Measurements from ENCODE around the gene SLC38A7. TPM values are rescaled to one million over a fixed set of nuclear protein-coding genes. Genes with fewer than 3 reads are reported as not detected.

Gene SLC38A7
- total RNA-seq, 2 experiments from 2014 or later: 5.1 to 6.0 TPM

DNA sequence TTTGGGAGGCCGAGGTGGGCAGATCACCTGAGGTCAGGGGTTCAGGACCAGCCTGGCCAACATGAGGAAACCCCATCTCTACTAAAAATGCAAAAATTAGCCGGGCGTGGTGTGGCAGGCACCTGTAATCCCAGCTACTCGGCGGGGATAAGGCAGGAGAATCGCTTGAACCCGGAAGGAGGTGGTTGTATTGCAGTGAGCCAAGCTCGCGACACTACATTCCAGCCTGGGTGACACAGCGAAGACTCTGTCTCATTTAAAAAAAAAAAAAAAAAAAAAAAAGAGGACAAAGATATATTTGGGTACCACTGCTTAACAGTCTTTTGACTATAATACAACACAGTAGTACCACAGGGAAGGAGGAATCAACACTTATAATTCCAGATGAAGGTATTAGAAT lies 64.2 kb downstream of the SLC38A7 start:
- no peak overlapping the region for H3K4me3 Mint-ChIP-seq
- intact Hi-C loops (cut with micrococcal nuclease): no loop called here
- H3K27me3 Mint-ChIP-seq: no peaks in the 10 kb centered on the region
- POLR2A ChIA-PET: no interaction called here
- TF ChIP-seq, protein P1, sequence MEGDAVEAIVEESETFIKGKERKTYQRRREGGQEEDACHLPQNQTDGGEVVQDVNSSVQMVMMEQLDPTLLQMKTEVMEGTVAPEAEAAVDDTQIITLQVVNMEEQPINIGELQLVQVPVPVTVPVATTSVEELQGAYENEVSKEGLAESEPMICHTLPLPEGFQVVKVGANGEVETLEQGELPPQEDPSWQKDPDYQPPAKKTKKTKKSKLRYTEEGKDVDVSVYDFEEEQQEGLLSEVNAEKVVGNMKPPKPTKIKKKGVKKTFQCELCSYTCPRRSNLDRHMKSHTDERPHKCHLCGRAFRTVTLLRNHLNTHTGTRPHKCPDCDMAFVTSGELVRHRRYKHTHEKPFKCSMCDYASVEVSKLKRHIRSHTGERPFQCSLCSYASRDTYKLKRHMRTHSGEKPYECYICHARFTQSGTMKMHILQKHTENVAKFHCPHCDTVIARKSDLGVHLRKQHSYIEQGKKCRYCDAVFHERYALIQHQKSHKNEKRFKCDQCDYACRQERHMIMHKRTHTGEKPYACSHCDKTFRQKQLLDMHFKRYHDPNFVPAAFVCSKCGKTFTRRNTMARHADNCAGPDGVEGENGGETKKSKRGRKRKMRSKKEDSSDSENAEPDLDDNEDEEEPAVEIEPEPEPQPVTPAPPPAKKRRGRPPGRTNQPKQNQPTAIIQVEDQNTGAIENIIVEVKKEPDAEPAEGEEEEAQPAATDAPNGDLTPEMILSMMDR (IDR thresholded peaks at IDR 0.05): no peak
- ATAC-seq (no peak), DNase-seq (no peak)
- peaks cover 43% of the 10 kb centered on the region for H3K36me3 Mint-ChIP-seq (ENCODE audit: low read depth)
- CTCF ChIA-PET: no interaction called here
- peaks cover 26% of the 10 kb centered on the region for H3K4me1 Mint-ChIP-seq (ENCODE audit: low read depth)
- no peaks in the 10 kb centered on the region for H3K9me3 Mint-ChIP-seq
- H3K27ac Mint-ChIP-seq: no peak overlapping the region

DNA sequence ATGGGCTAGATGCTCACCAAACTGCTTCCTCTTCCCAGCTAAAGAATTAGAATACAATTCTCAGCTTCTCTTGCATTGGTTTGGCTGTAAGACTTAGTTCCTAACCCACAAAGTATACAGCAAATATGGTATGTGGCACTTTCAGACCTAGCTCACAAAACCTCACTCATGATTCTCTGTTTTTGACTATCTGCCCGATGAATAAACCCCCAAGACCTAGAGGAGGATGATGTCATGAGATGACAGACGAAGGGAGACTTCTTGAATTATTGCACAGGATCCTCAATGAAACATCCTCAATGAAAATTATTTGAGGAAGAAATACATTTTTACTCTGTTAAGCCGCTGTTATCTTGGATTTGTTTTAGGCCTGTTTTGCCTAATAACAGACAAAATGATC lies 69.3 kb downstream of the SLC38A7 start:
- Mint-ChIP-seq H3K27ac (no peak overlapping the region), H3K27me3 (no peaks in the 10 kb centered on the region), H3K4me1 (ENCODE audit: low read depth) (peaks cover 18% of the 10 kb centered on the region), H3K36me3 (ENCODE audit: low read depth) (peaks cover 32% of the 10 kb centered on the region), H3K9me3 (no peaks in the 10 kb centered on the region), H3K4me3 (no peak overlapping the region)
- ATAC-seq (no peak), DNase-seq (no peak)
- ChIA-PET CTCF (no interaction called here), POLR2A (no interaction called here)
- intact Hi-C loops (cut with micrococcal nuclease): no loop called here
- TF ChIP-seq, protein P1 (IDR thresholded peaks at IDR 0.05): no peak

Other genes with a start within 250 kb of the SLC38A7 start
- gene NDRG4, start 184.6 kb downstream of the SLC38A7 start, total RNA-seq: 1 to 10 TPM; 1.3 to 1.6 TPM
- 10 to 100 TPM; 14.8 to 15.5 TPM for gene SETD6, start 169.3 kb downstream of the SLC38A7 start, total RNA-seq
- 100 to 1,000 TPM; 274 to 281 TPM for gene CNOT1, start 54.9 kb downstream of the SLC38A7 start, total RNA-seq
- 100 to 1,000 TPM; 159 to 166 TPM for gene GOT2, start 49.5 kb upstream of the SLC38A7 start, total RNA-seq